HUES6 (cell line): ENCODE measurements around the gene RPL18.

Experiments
- H3K27ac ChIP-seq: 2 replicates; pipeline ENCODE4 v1.7.0; 2013; ENCODE audit warnings: low read depth, mild to moderate bottlenecking, low read length, inconsistent platforms
- H3K27me3 ChIP-seq: 2 replicates; pipeline ENCODE4 v1.6.1; 2013; ENCODE audit warnings: low read length; ENCODE audit not compliant: control insufficient read depth, insufficient read depth
- H3K36me3 ChIP-seq: 2 replicates; pipeline ENCODE4 v1.6.1; 2013; ENCODE audit warnings: low read length; ENCODE audit not compliant: control insufficient read depth, insufficient read depth
- H3K4me1 ChIP-seq: 2 replicates; pipeline ENCODE4 v1.6.1; 2013; ENCODE audit warnings: low read length; ENCODE audit not compliant: control insufficient read depth, insufficient read depth
- H3K4me3 ChIP-seq: 2 replicates; pipeline ENCODE4 v1.5.1; 2013; ENCODE audit warnings: low read depth, low read length
- H3K9ac ChIP-seq: one replicate; pipeline ENCODE4 v1.6.1; 2013; ENCODE audit warnings: mild to moderate bottlenecking, low read length
- H3K9me3 ChIP-seq: 2 replicates; pipeline ENCODE4 v1.6.1; 2013; ENCODE audit warnings: low read depth, low read length; ENCODE audit not compliant: control insufficient read depth, insufficient read depth

RPL18 gene

DNA sequence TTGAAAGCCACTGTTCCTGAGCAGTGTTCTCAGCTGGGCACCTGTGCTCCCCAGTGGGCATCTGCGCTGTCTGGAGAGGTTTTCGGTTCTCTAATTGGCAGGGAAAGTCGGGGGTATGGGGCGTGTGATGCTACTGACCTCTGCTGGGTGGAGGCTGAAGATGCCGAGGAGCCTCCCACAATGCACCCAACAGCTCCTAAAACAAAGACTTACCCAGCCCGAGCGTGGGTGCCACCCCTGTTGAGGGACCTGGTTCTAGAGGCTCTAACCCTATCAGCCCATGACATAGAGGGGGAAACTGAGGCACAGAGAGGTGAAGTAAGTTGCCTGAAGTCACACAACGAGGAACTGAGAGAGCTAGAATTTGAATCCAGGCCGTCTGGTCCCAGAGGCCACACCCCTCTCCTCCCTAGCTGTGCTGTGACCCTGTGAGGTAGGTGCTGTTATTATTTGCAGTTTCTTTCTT lies 10.1 kb downstream of the RPL18 start:
- no peaks in the 10 kb centered on the region for H3K9me3 ChIP-seq
- peaks cover 10% of the 10 kb centered on the region for H3K36me3 ChIP-seq
- H3K4me3 ChIP-seq = no peak overlapping the region
- H3K9ac ChIP-seq = no peak overlapping the region
- H3K27me3 ChIP-seq = no peaks in the 10 kb centered on the region
- H3K4me1 ChIP-seq = peaks cover 6% of the 10 kb centered on the region
- no peak overlapping the region for H3K27ac ChIP-seq

- H3K9ac ChIP-seq = no peak overlapping the region
- H3K4me3 ChIP-seq = no peak overlapping the region
- H3K9me3 ChIP-seq = no peaks in the 10 kb centered on the region
- no peak overlapping the region for H3K27ac ChIP-seq
- H3K36me3 ChIP-seq = peaks cover 5% of the 10 kb centered on the region; the same call in 1 of the 2 replicates
- no peaks in the 10 kb centered on the region for H3K27me3 ChIP-seq
- H3K4me1 ChIP-seq = peaks cover 2% of the 10 kb centered on the region; the same call in 1 of the 2 replicates
These were observed 11.6 kb downstream of the RPL18 start for GRCh38 chr19:48607359-48607755.

GRCh38 chr19:48606463-48607358 lies 12.3 kb downstream of the RPL18 start, which contains the start of gene SPACA4:
Gene SPACA4, plus strand, starts transcription at chr19:48606742. Its CDS starts 237 bp downstream, at chr19:48606979.
- H3K9ac ChIP-seq = no peak within 1 kb of the TSS
- no peak within 1 kb of the TSS for H3K4me3 ChIP-seq
- H3K27me3 ChIP-seq = no peaks in the 10 kb centered on the region
- peaks cover 4% of the 10 kb centered on the region; the same call in 1 of the 2 replicates for H3K36me3 ChIP-seq
- no peak within 1 kb of the TSS for H3K27ac ChIP-seq
- H3K4me1 ChIP-seq = peaks cover 2% of the 10 kb centered on the region; the same call in 1 of the 2 replicates
- no peaks in the 10 kb centered on the region for H3K9me3 ChIP-seq

DNA sequence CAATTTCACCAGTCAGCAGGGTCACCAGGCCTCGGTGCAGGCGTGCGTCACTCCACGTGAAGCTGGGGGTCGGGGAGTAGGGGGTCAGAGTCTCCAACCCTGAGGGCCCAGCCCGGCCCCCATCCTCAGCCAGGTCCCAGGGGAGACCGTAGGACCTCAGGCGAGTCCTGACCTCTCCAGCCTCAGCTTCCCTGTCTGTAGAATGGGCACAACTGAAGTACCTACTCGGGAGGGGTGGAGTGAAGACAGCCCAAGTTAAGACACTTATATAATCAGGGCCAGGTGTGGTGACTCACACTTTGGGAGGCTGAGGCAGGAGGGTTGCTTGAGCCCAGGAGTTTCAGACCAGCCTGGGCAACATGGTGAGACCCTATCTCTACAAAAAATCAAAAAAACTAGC lies 15.1 kb downstream of the RPL18 start:
- Histone ChIP-seq H3K27ac (no peak overlapping the region), H3K4me3 (no peak overlapping the region), H3K9me3 (no peaks in the 10 kb centered on the region), H3K9ac (no peak overlapping the region), H3K36me3 (peaks cover 2% of the 10 kb centered on the region; the same call in 1 of the 2 replicates), H3K4me1 (peaks cover under 1% of the 10 kb centered on the region; the same call in 1 of the 2 replicates), H3K27me3 (no peaks in the 10 kb centered on the region)

- H3K36me3 ChIP-seq = peaks cover 2% of the 10 kb centered on the region; the same call in 1 of the 2 replicates
- H3K27ac ChIP-seq = no peak overlapping the region
- no peak overlapping the region for H3K4me3 ChIP-seq
- no peaks in the 10 kb centered on the region for H3K9me3 ChIP-seq
- no peaks in the 10 kb centered on the region for H3K27me3 ChIP-seq
- no peak overlapping the region for H3K9ac ChIP-seq
- H3K4me1 ChIP-seq = no peaks in the 10 kb centered on the region
These were observed 15.5 kb downstream of the RPL18 start for GRCh38 chr19:48603449-48603848.

GRCh38 chr19:48603001-48603400 lies 16.0 kb downstream of the RPL18 start:
- no peaks in the 10 kb centered on the region for H3K9me3 ChIP-seq
- no peaks in the 10 kb centered on the region for H3K4me1 ChIP-seq
- H3K27me3 ChIP-seq = no peaks in the 10 kb centered on the region
- peaks cover 2% of the 10 kb centered on the region; the same call in 1 of the 2 replicates for H3K36me3 ChIP-seq
- no peak overlapping the region for H3K9ac ChIP-seq
- H3K27ac ChIP-seq = no peak overlapping the region
- no peak overlapping the region for H3K4me3 ChIP-seq

DNA sequence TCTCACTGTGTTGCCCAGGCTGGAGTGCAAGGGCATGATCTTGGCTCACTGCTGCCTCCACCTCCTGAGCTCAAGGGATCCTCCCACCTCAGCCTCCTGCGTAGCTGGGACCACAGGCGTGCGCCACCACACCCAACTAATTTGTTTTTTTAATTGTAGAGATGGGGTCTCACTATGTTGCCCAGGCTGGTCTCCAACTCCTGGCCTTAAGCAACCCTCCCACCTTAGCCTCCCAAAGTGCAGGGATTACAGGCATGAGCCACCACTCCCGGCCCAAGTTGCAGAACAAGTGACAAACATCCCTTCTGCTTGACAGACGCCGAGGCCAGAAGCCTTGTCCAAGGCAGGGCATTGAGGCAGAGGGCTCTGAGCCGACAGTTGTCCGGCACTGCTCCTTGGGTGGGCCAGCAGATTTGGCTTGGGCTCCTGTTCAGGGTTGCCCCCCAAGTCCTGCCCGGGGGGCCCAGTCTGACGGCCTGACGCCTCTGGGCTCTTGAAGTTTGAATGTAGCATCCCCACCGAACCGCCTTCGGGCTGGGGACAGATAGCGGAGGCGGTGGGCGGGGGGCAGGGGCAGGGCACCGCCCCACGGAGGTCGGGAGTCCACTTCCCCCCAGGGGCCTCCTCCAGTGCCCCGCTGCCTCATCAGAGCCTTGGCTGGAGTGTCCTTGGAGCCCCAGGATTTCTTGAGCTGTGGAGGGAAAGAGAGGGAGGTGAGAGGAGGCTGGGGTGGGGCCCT lies 18.1 kb downstream of the RPL18 start:
- H3K4me1 ChIP-seq = no peaks in the 10 kb centered on the region
- H3K27me3 ChIP-seq = no peaks in the 10 kb centered on the region
- H3K9ac ChIP-seq = no peak overlapping the region
- H3K4me3 ChIP-seq = no peak overlapping the region
- H3K9me3 ChIP-seq = no peaks in the 10 kb centered on the region
- no peaks in the 10 kb centered on the region for H3K36me3 ChIP-seq
- no peak overlapping the region for H3K27ac ChIP-seq

DNA sequence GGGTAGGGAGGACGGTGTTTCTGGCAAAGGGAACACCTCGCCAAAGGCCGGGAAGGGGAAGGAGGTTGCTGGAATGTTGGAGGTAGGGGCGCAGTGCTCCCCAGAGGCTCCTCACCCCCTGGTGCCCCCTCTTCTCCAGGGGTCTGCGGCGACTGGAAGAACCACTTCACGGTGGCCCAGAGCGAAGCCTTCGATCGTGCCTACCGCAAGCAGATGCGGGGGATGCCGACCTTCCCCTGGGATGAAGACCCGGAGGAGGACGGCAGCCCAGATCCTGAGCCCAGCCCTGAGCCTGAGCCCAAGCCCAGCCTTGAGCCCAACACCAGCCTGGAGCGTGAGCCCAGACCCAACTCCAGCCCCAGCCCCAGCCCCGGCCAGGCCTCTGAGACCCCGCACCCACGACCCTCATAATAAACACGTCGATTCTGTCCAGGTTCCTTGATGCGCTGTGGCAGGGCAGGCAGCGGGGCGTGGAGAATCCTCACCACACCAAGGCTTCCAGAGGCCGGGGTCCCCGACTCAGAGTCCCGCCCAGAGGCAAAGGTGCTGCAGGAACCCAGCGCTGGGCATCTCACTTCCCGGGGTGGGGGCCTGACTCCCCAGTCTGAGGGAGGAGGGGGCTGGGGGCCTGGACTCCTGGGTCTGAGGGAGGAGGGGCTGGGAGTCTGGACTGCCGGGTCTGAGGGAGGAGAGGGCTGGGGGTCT lies 19.8 kb downstream of the RPL18 start:
- Histone ChIP-seq H3K4me3 (no peak overlapping the region), H3K36me3 (no peaks in the 10 kb centered on the region), H3K27ac (no peak overlapping the region), H3K9ac (no peak overlapping the region), H3K4me1 (no peaks in the 10 kb centered on the region), H3K9me3 (no peaks in the 10 kb centered on the region), H3K27me3 (no peaks in the 10 kb centered on the region)

GRCh38 chr19:48596679-48597465 lies 22.1 kb downstream of the RPL18 start:
- Histone ChIP-seq H3K9me3 (no peaks in the 10 kb centered on the region), H3K27ac (no peak overlapping the region), H3K4me1 (no peaks in the 10 kb centered on the region), H3K4me3 (no peak overlapping the region), H3K27me3 (no peaks in the 10 kb centered on the region), H3K9ac (no peak overlapping the region), H3K36me3 (no peaks in the 10 kb centered on the region)

DNA sequence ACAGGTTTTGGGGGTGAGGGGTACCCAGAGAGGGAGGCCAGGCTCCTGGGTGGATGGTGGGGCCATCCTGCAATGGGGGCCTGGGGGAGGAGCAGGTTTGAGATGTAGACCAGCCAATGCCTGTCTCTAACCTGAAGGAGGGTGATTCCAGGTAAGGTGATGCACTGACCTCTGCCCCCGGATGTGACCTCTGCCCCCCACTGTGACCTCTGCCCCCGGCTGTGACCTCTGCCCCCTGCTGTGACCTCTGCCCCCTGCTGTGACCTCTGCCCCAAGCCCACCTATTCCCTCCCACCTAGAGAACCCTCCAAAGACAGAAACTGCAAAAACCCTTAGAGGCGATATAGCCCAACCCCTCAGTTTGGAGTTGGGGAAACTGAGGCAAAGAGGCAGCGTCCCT lies 22.7 kb downstream of the RPL18 start:
- Histone ChIP-seq H3K9me3 (no peaks in the 10 kb centered on the region), H3K4me1 (no peaks in the 10 kb centered on the region)

More for the DNA sequence above, 22.7 kb downstream of the RPL18 start:
- Histone ChIP-seq H3K27ac (no peak overlapping the region), H3K4me3 (no peak overlapping the region), H3K27me3 (no peaks in the 10 kb centered on the region), H3K36me3 (no peaks in the 10 kb centered on the region), H3K9ac (no peak overlapping the region)
